ENCODE data around the gene EGFL7. TPM values are rescaled to one million over a fixed set of nuclear protein-coding genes. Genes with fewer than 3 reads are reported as not detected.
A peak's percentile ranks its signal among the peaks of the same experiment; 100 is the strongest.

Gene EGFL7
- total and polyA plus RNA-seq, 2 of the 13 experiments (the other 11 are each of a cell fraction or from before 2014, with no cell fraction given) = 0.20 to 5.1 TPM

GRCh38 chr9:136697821-136698526, 35.3 kb downstream of the EGFL7 start (continued):
- TF ChIP-seq ZNF337 (CRISPR knock-in tag; IDR thresholded peaks at IDR 0.05; ENCODE audit: borderline replicate concordance, low read depth) (no peak), FUBP1 (CRISPR knock-in tag; IDR thresholded peaks at IDR 0.05; ENCODE audit: borderline replicate concordance) (no peak), SAP130 (CRISPR knock-in tag; IDR thresholded peaks at IDR 0.05; ENCODE audit: low read depth) (peak; percentile 68), ZBTB43 (CRISPR knock-in tag; conservative IDR thresholded peaks at IDR 0.05) (peak; percentile 94), HMG20B (CRISPR knock-in tag; conservative IDR thresholded peaks at IDR 0.05) (0 out of 2 replicates have a peak, but pooled peaks have one; percentile 54), KAT7 (CRISPR knock-in tag; IDR thresholded peaks at IDR 0.05; ENCODE audit: borderline replicate concordance) (no peak), CREB1 (IDR thresholded peaks at IDR 0.05) (no peak), CREB1 (CRISPR knock-in tag; IDR thresholded peaks at IDR 0.05) (peak; percentile 39), ZNF672 (CRISPR knock-in tag; IDR thresholded peaks at IDR 0.05) (no peak), HINFP (CRISPR knock-in tag; IDR thresholded peaks at IDR 0.05; ENCODE audit: low read depth) (no peak), PPARG (CRISPR knock-in tag; conservative IDR thresholded peaks at IDR 0.05) (peak; percentile 83), SETDB1 (CRISPR knock-in tag; IDR thresholded peaks at IDR 0.05; ENCODE audit: borderline replicate concordance) (no peak), NR2F1 (CRISPR knock-in tag; IDR thresholded peaks at IDR 0.05) (peak in 1 of 2 experiments; percentile 77; a peak in 2 of 4 replicates), KAT8 (CRISPR knock-in tag; IDR thresholded peaks at IDR 0.05) (0 out of 2 replicates have a peak, but pooled peaks have one; percentile 55), ZNF281 (CRISPR knock-in tag; IDR thresholded peaks at IDR 0.05; ENCODE audit: borderline replicate concordance) (peak; percentile 12; the same call in 1 of the 2 replicates), IKZF1 (IDR thresholded peaks at IDR 0.05) (no peak), RFX1 (IDR thresholded peaks at IDR 0.05) (no peak), FOXA3 (CRISPR knock-in tag; IDR thresholded peaks at IDR 0.05) (peak; percentile 74; the same call in 1 of the 2 replicates), TARDBP (CRISPR knock-in tag; IDR thresholded peaks at IDR 0.05) (peak; percentile 35; the same call in 1 of the 2 replicates), RARA (CRISPR knock-in tag; IDR thresholded peaks at IDR 0.05) (peak; percentile 96), ZNF644 (CRISPR knock-in tag; IDR thresholded peaks at IDR 0.05; ENCODE audit: low read depth) (no peak), HNF4A (CRISPR knock-in tag; IDR thresholded peaks at IDR 0.05) (peak; percentile 81), NFATC3 (CRISPR knock-in tag; IDR thresholded peaks at IDR 0.05) (no peak), ZNF256 (CRISPR knock-in tag; conservative IDR thresholded peaks at IDR 0.05) (no peak), NCOA5 (CRISPR knock-in tag; IDR thresholded peaks at IDR 0.05) (no peak)

Measured in HepG2 (cell line).